ENCODE measurements around the gene EHD1. TPM values are rescaled to one million over a fixed set of nuclear protein-coding genes. Genes with fewer than 3 reads are reported as not detected.

The EHD1 gene
- total RNA-seq, 1 donor from 2014 or later = 47.3 TPM

GRCh38 chr11:64910451-64911093 lies 32.2 kb upstream of the EHD1 start:
- no peak for DNase-seq (ENCODE audit: low spot score)

GRCh38 chr11:64909653-64910343 lies 31.4 kb upstream of the EHD1 start:
- no peak for DNase-seq (ENCODE audit: low spot score)

GRCh38 chr11:64908766-64909165 lies 30.3 kb upstream of the EHD1 start:
- DNase-seq (ENCODE audit: low spot score) = no peak

- DNase-seq (ENCODE audit: low spot score) = no peak
Measured at GRCh38 chr11:64906314-64906635, 27.9 kb upstream of the EHD1 start.

GRCh38 chr11:64905516-64906313 lies 27.3 kb upstream of the EHD1 start:
- DNase-seq (ENCODE audit: low spot score) = no peak

GRCh38 chr11:64903291-64903833 lies 24.9 kb upstream of the EHD1 start:
- no peak for DNase-seq (ENCODE audit: low spot score)

- DNase-seq (ENCODE audit: low spot score) = no peak
Measured at GRCh38 chr11:64902102-64902900, 23.9 kb upstream of the EHD1 start.

- no peak for DNase-seq (ENCODE audit: low spot score)
Measured at GRCh38 chr11:64900774-64901173, 22.4 kb upstream of the EHD1 start.

GRCh38 chr11:64900263-64900678 lies 21.9 kb upstream of the EHD1 start:
- DNase-seq (ENCODE audit: low spot score) = no peak

GRCh38 chr11:64898541-64898940 lies 20.1 kb upstream of the EHD1 start:
- DNase-seq (ENCODE audit: low spot score) = no peak

- DNase-seq (ENCODE audit: low spot score) = no peak
Measured at GRCh38 chr11:64898076-64898445, 19.6 kb upstream of the EHD1 start.

- no peak for DNase-seq (ENCODE audit: low spot score)
Measured at GRCh38 chr11:64897381-64898075, 19.1 kb upstream of the EHD1 start.

- DNase-seq (ENCODE audit: low spot score) = no peak
Measured at GRCh38 chr11:64896448-64897022, 18.1 kb upstream of the EHD1 start.

- no peak for DNase-seq (ENCODE audit: low spot score)
Measured at GRCh38 chr11:64894812-64895452, 16.5 kb upstream of the EHD1 start.

GRCh38 chr11:64894070-64894811 lies 15.8 kb upstream of the EHD1 start:
- peak; percentile 83 for DNase-seq (ENCODE audit: low spot score)

GRCh38 chr11:64893194-64894069 lies 15.0 kb upstream of the EHD1 start:
- no peak for DNase-seq (ENCODE audit: low spot score)

GRCh38 chr11:64892838-64893193 lies 14.4 kb upstream of the EHD1 start:
- DNase-seq (ENCODE audit: low spot score) = no peak

GRCh38 chr11:64892411-64892831 lies 14.0 kb upstream of the EHD1 start:
- DNase-seq (ENCODE audit: low spot score) = no peak

- no peak for DNase-seq (ENCODE audit: low spot score)
Measured at GRCh38 chr11:64891880-64892279, 13.5 kb upstream of the EHD1 start.

All from ureter (tissue), 1 donor.